Measurements from ENCODE around the gene TEKT2. TPM values are rescaled to one million over a fixed set of nuclear protein-coding genes. Genes with fewer than 3 reads are reported as not detected.

Gene TEKT2
- total RNA-seq: not detected
- long read RNA-seq: 0 reads

- DNase-seq (ENCODE audit: missing footprints) (no peak), ATAC-seq (no peak)
- intact Hi-C loops (cut with DNase I): loop anchor here (10.0 kb wide), 2 partner anchors 199 to 229 kb away; partner anchors contain the start of gene AGO1
These were observed at the start of gene TEKT2 for GRCh38 chr1:36083635-36084496. Gene TEKT2 (plus strand): TSS chr1:36084094. CDS start chr1:36084922, 828 bp downstream.

DNA sequence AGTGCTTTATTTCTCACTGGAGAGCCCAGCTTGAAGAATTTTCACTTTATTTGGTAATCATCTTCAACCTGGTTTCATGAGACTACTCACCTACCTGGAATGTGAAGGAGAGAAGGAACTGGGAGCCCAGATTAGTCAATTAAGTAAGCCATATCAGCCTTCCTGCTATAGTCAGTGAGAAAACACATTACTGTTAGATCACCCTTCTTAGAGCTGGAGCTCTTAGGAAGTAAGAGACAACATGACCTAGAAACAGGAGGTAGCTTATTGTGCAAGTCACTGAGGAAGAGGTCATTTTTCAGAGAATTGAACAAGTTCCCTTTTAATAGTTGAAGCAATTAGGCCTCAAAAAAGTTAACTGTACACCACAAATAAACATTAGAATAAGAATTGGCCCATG lies 49.2 kb upstream of the TEKT2 start:
- peak; percentile 42 for ATAC-seq
- intact Hi-C loops (cut with DNase I): no loop called here
- no peak for DNase-seq (ENCODE audit: missing footprints)

- intact Hi-C loops (cut with DNase I): no loop called here
- no peak for DNase-seq (ENCODE audit: missing footprints)
- ATAC-seq: no peak
These were observed 48.7 kb upstream of the TEKT2 start for GRCh38 chr1:36035154-36035553.

GRCh38 chr1:36040238-36040637 lies 43.7 kb upstream of the TEKT2 start:
- ATAC-seq (no peak), DNase-seq (ENCODE audit: missing footprints) (no peak)
- intact Hi-C loops (cut with DNase I): no loop called here

GRCh38 chr1:36051821-36052220 lies 32.1 kb upstream of the TEKT2 start:
- ATAC-seq (no peak), DNase-seq (ENCODE audit: missing footprints) (no peak)
- intact Hi-C loops (cut with DNase I): no loop called here

DNA sequence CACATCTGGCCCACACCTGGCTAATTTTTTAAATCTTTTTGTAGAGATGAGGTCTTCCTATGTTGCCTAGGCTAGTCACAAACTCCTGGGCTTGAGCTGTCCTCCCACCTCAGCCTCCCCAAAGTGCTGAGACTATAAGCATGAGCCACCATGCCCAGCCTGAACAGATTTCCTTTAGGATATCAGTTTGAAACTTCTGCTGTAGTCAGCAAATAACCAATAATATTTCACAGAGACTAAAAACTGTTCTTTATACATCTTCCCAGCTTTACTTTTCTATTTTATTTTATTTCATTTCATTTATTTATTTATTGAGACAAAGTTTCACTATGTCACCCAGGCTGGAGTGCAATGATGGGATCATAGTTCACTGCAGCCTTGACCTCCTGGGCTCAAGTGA lies 29.9 kb upstream of the TEKT2 start:
- no peak for ATAC-seq
- no peak for DNase-seq (ENCODE audit: missing footprints)
- intact Hi-C loops (cut with DNase I): no loop called here

- intact Hi-C loops (cut with DNase I): no loop called here
- no peak for ATAC-seq
These were observed 28.2 kb upstream of the TEKT2 start for GRCh38 chr1:36055706-36056105.

GRCh38 chr1:36062315-36062714 lies 21.6 kb upstream of the TEKT2 start:
- intact Hi-C loops (cut with DNase I): no loop called here
- DNase-seq (ENCODE audit: missing footprints): no peak
- ATAC-seq: no peak

More at GRCh38 chr1:36055706-36056105, 28.2 kb upstream of the TEKT2 start:
- DNase-seq (ENCODE audit: missing footprints): no peak

DNA sequence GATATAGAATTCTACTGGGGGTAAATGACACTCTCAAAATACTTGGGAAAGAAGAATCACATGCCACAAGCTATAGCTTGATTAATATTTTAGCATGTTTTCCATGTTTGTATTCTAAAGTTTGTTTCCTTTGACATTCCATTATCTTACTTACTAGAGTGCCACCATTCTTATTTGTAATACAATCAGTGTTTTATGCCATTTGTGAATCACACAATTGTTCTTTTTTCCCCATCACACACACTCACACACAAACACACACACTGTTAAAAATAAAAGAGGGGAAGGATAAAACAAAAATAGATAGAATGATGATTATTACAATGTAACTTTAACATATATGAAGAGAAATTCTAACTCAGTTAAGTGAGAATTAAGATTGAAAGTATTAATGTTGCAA lies 16.0 kb upstream of the TEKT2 start:
- no peak for ATAC-seq
- intact Hi-C loops (cut with DNase I): no loop called here
- no peak for DNase-seq (ENCODE audit: missing footprints)

DNA sequence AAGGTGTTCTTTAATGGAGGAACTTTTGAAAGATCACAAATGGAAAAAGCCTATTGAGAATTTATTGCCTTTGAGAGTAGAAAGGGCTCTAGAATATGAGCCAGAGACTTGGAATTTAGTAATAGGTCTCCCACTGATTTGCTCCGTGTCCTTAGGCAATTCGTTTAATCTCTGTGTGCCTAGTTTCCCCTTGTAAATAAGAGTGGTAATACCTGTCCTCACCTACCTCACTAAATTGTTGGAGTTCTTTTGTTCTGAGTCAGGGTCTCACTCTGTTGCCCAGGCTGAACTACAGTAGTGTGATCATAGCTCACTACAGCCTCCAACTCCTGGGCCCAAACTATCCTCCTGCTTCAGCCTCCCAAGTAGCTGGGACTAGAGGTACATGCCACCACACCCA lies 15.0 kb upstream of the TEKT2 start:
- ATAC-seq (no peak), DNase-seq (ENCODE audit: missing footprints) (no peak)
- intact Hi-C loops (cut with DNase I): no loop called here

- DNase-seq (ENCODE audit: missing footprints) (no peak), ATAC-seq (no peak)
- intact Hi-C loops (cut with DNase I): no loop called here
These were observed 13.5 kb upstream of the TEKT2 start for GRCh38 chr1:36070349-36070748.

DNA sequence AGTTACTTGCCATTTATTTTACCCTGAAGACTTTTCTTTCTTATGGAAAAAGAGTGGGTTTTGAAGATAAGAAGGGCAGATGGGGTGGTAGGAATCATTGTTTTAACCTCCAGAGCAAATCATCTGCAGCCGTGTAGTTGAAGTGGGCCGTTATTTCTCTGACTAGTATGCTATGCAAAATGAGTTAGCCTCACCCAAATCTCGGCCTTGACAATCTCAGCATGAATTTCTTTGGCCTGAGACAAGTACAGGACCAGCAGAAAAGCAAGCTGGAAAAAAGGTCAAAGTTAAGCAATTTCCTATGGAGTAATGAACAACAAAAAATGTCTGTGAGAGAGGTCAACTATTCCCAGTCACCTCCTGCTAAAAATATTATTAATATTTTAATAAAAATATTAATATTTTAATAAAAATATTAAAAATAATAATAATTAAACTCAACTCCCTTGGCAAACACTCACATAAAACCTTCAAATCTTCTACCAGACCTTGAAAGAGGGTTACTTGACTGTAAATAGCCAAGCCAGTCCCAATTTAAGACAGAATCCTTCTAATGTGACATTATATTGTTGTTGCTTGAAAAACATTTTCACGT lies 6.8 kb upstream of the TEKT2 start:
- ATAC-seq: no peak
- intact Hi-C loops (cut with DNase I): no loop called here

GRCh38 chr1:36080236-36080635 lies 3.7 kb upstream of the TEKT2 start:
- ATAC-seq: no peak
- no peak for DNase-seq (ENCODE audit: missing footprints)
- intact Hi-C loops (cut with DNase I): loop anchor here (10.0 kb wide), 2 partner anchors 195 to 225 kb away; partner anchors contain the start of gene AGO1

More for the DNA sequence above, 6.8 kb upstream of the TEKT2 start:
- DNase-seq (ENCODE audit: missing footprints): no peak

- intact Hi-C loops (cut with DNase I): loop anchor here (10.0 kb wide), 2 partner anchors 196 to 226 kb away; partner anchors contain the start of gene AGO1
- ATAC-seq (no peak), DNase-seq (ENCODE audit: missing footprints) (no peak)
These were observed 3.1 kb upstream of the TEKT2 start for GRCh38 chr1:36080801-36081200.

GRCh38 chr1:36081926-36082485 lies 1.9 kb upstream of the TEKT2 start:
- ATAC-seq (no peak), DNase-seq (ENCODE audit: missing footprints) (no peak)
- intact Hi-C loops (cut with DNase I): loop anchor here (10.0 kb wide), 2 partner anchors 197 to 227 kb away; partner anchors contain the start of gene AGO1

- intact Hi-C loops (cut with DNase I): loop anchor here (10.0 kb wide), 2 partner anchors 198 to 228 kb away; partner anchors contain the start of gene AGO1
- ATAC-seq: no peak
- no peak for DNase-seq (ENCODE audit: missing footprints)
These were observed 675 bp upstream of the TEKT2 start for GRCh38 chr1:36083219-36083618.

GRCh38 chr1:36084497-36085115 lies 712 bp downstream of the TEKT2 start:
- intact Hi-C loops (cut with DNase I): loop anchor here (10.0 kb wide), 2 partner anchors 200 to 230 kb away; partner anchors contain the start of gene AGO1
- no peak for DNase-seq (ENCODE audit: missing footprints)
- no peak for ATAC-seq

DNA sequence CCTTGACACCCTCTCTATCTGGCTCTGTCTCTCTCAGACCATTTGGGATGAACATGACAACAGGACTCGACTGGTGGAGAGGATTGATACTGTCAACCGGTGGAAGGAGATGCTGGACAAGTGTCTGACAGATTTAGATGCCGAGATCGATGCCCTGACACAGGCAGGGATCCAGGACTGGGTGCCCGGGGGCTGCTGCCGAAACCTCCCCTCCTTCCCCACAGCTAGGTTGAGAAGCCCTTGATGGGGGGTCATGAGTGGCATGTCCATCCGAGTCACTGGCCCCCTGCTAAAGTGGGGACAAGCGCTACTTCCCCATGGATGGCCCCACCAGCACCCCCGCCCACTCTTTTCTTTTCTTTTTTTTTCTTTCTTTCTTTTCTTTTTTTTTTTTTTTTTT lies 1.2 kb downstream of the TEKT2 start:
- intact Hi-C loops (cut with DNase I): loop anchor here (10.0 kb wide), 2 partner anchors 200 to 230 kb away; partner anchors contain the start of gene AGO1
- no peak for DNase-seq (ENCODE audit: missing footprints)
- no peak for ATAC-seq

Data from Right ventricle myocardium inferior (tissue), 1 donor.